NCI-H1092 treated with DMSO at 0.1 percent for 48 hours (cell line): Measurements from ENCODE around the gene ACP1.
A peak's percentile ranks its signal among the peaks of the same experiment; 100 is the strongest.
"Not testable (repeated sequence)": the region's sequence is repeated elsewhere in the genome, so short reads cannot be mapped to it uniquely, and the experiment has no call there.

Source experiments
- DNase-seq: peaks from one replicate; lab custom pipeline; 2025; lab: John Stamatoyannopoulos, UW

The ACP1 gene

GRCh38 chr2:310994-311393 lies 46.2 kb downstream of the ACP1 start:
- DNase-seq: no peak

GRCh38 chr2:313991-314390 lies 49.2 kb downstream of the ACP1 start:
- DNase-seq: no peak

- peak; percentile 28 for DNase-seq
These were observed 50.0 kb downstream of the ACP1 start for GRCh38 chr2:314561-315336.

GRCh38 chr2:315925-316324 lies 51.2 kb downstream of the ACP1 start:
- not testable (repeated sequence) for DNase-seq

- no peak for DNase-seq
These were observed 51.6 kb downstream of the ACP1 start for GRCh38 chr2:316381-316780.

- DNase-seq: no peak
These were observed 53.0 kb downstream of the ACP1 start for GRCh38 chr2:317501-318424.

- no peak for DNase-seq
These were observed 54.4 kb downstream of the ACP1 start for GRCh38 chr2:319059-319600.

- DNase-seq: no peak
These were observed 55.8 kb downstream of the ACP1 start for GRCh38 chr2:320561-320960.

GRCh38 chr2:322326-322725 lies 57.6 kb downstream of the ACP1 start:
- DNase-seq: no peak

- no peak for DNase-seq
These were observed 58.3 kb downstream of the ACP1 start for GRCh38 chr2:323035-323434.
